CD4-positive, alpha-beta T cell (primary cell): ENCODE results near the gene IL17REL. TPM values are rescaled to one million over a fixed set of nuclear protein-coding genes. Genes with fewer than 3 reads are reported as not detected.

Experiments used
- ATAC-seq: fragments of 200-7000 bp; cut with Tn5 transposase; one replicate; pipeline ENCODE4 v1.10.0; 2022; ENCODE audit warnings: mild to moderate bottlenecking; ENCODE audit not compliant: poor library complexity
- CTCF ChIA-PET: fragments of 350-600 bp; sonication (Branson Sonifier 250); formaldehyde crosslinking; loops from one replicate; lab custom pipeline; 2021; ENCODE audit warnings: antibody characterized with exemption, inconsistent platforms; lab: Charles Lee
- POLR2A ChIA-PET: fragments of 350-600 bp; sonication (Branson Sonifier 250); formaldehyde crosslinking; loops from one replicate; lab custom pipeline; 2021; ENCODE audit warnings: antibody characterized with exemption, inconsistent platforms; lab: Charles Lee
- DNase-seq, 14 experiments: peaks; one replicate each; pipeline ENCODE4 v3.0.0-alpha.2; 2013 to 2020; ENCODE audit warnings: mixed read lengths in 2 of 14
- H3K27ac ChIP-seq, 2 donors: one replicate each; pipeline versions ENCODE4 v1.5.1 to v1.7.0; 2013; ENCODE audit warnings: low read length in 2 of 2, low read depth in 1 of 2, mild to moderate bottlenecking in 1 of 2
- H3K27me3 ChIP-seq, 2 experiments: 1 replicate in 1 of 2; 2 replicates in 1 of 2; pipeline versions ENCODE4 v1.6.1 to v1.7.0; 2013; ENCODE audit warnings: low read length in 2 of 2, control low read depth in 1 of 2, mild to moderate bottlenecking in 1 of 2, moderate library complexity in 1 of 2; ENCODE audit not compliant: insufficient read depth in 2 of 2, control insufficient read depth in 1 of 2
- H3K36me3 ChIP-seq: one replicate; pipeline ENCODE4 v1.6.1; 2013; ENCODE audit warnings: low read length, control low read depth; ENCODE audit not compliant: insufficient read depth
- H3K4me1 ChIP-seq: one replicate; pipeline ENCODE4 v1.6.1; 2013; ENCODE audit warnings: low read length, control low read depth; ENCODE audit not compliant: insufficient read depth
- H3K4me3 ChIP-seq: one replicate; pipeline ENCODE4 v1.5.1; 2013; ENCODE audit warnings: mild to moderate bottlenecking, low read length, moderate library complexity
- H3K9me3 ChIP-seq, 2 experiments: 1 replicate in 1 of 2; 2 replicates in 1 of 2; pipeline versions ENCODE4 v1.6.1 to v1.7.0; 2013; ENCODE audit warnings: low read length in 2 of 2, mild to moderate bottlenecking in 2 of 2, control low read depth in 1 of 2, moderate library complexity in 1 of 2; ENCODE audit not compliant: control insufficient read depth in 1 of 2, insufficient read depth in 1 of 2
- H3K27ac Mint-ChIP-seq: one replicate; pipeline ENCODE4 v1.8.0; 2020; ENCODE audit warnings: mixed read lengths
- H3K27me3 Mint-ChIP-seq: one replicate; pipeline ENCODE4 v1.8.0; 2021; ENCODE audit warnings: mixed read lengths
- H3K36me3 Mint-ChIP-seq: one replicate; pipeline ENCODE4 v1.8.0; 2021; ENCODE audit warnings: low read depth, mixed read lengths
- H3K4me1 Mint-ChIP-seq: one replicate; pipeline ENCODE4 v1.8.0; 2021; ENCODE audit warnings: low read depth, mixed read lengths
- H3K4me3 Mint-ChIP-seq: one replicate; pipeline ENCODE4 v1.8.0; 2020; ENCODE audit warnings: mild to moderate bottlenecking, mixed read lengths
- H3K9me3 Mint-ChIP-seq: one replicate; pipeline ENCODE4 v1.8.0; 2020; ENCODE audit warnings: mixed read lengths
- CTCF ChIP-seq: fragments of 200-600 bp; IDR thresholded peaks from one replicate; pipeline ENCODE4 v1.8.0; 2022; ENCODE audit warnings: antibody characterized with exemption, mild to moderate bottlenecking
- intact Hi-C, 2 experiments: fragments of 100-400 bp; cut with DNase I in 1 of 2; cut with micrococcal nuclease in 1 of 2; formaldehyde crosslinking; loops; one replicate each; pipeline versions ENCODE4 v1.15.1 to v1.9.0; 2023 to 2025; cut with DNase I, micrococcal nuclease
- total RNA-seq, 174 experiments: library from RNA in 2 of 174; stranded (reverse) in 2 of 174; gene quantifications; one replicate each; pipeline ENCODE4 v1.2.3 and lab custom pipeline; 2021 to 2026

The IL17REL gene
- total RNA-seq, 2 experiments from 2014 or later = not detected

- Histone ChIP-seq H3K9me3 (peaks cover 4 to 15% of the 10 kb centered on the region in 2 experiments), H3K4me3 (no peak overlapping the region), H3K4me1 (peaks cover 6% of the 10 kb centered on the region), H3K27ac (no peak overlapping the region), H3K27me3 (peaks cover 8 to 9% of the 10 kb centered on the region in 2 experiments), H3K36me3 (no peaks in the 10 kb centered on the region)
- no peak for DNase-seq
- CTCF ChIA-PET = no interaction called here
- Mint-ChIP-seq H3K4me1 (peaks cover 8% of the 10 kb centered on the region), H3K9me3 (no peaks in the 10 kb centered on the region), H3K4me3 (no peak overlapping the region), H3K27ac (no peak overlapping the region), H3K36me3 (no peaks in the 10 kb centered on the region), H3K27me3 (peaks cover 16% of the 10 kb centered on the region)
- intact Hi-C loops = loop anchor here in 1 of 2 experiments (10.0 kb wide), 1 partner anchor 55 kb away; no protein-coding TSS in a partner anchor
- TF ChIP-seq CTCF = no peak
- ATAC-seq = no peak
- POLR2A ChIA-PET = no interaction called here
Observed at GRCh38 chr22:50039669-50040443, 27.3 kb upstream of the IL17REL start.

GRCh38 chr22:50035976-50036724, 23.6 kb upstream of the IL17REL start:
- ChIA-PET POLR2A (no interaction called here), CTCF (no interaction called here)
- intact Hi-C loops = loop anchor here in 1 of 2 experiments (10.0 kb wide), 1 partner anchor 51 kb away; no protein-coding TSS in a partner anchor
- H3K4me3 Mint-ChIP-seq = no peak overlapping the region
- Histone ChIP-seq H3K27me3 (peaks cover 9 to 20% of the 10 kb centered on the region in 2 experiments), H3K4me3 (no peak overlapping the region), H3K4me1 (no peaks in the 10 kb centered on the region), H3K36me3 (no peaks in the 10 kb centered on the region), H3K27ac (no peak overlapping the region), H3K9me3 (peaks cover 4 to 15% of the 10 kb centered on the region in 2 experiments)
- no peaks in the 10 kb centered on the region for H3K9me3 Mint-ChIP-seq
- DNase-seq = no peak
- H3K4me1 Mint-ChIP-seq = no peaks in the 10 kb centered on the region
- TF ChIP-seq CTCF = no peak
- ATAC-seq = no peak
- H3K36me3 Mint-ChIP-seq = no peaks in the 10 kb centered on the region
- no peak overlapping the region for H3K27ac Mint-ChIP-seq
- H3K27me3 Mint-ChIP-seq = peaks cover 3% of the 10 kb centered on the region

GRCh38 chr22:50035131-50035881, 22.7 kb upstream of the IL17REL start:
- H3K4me3 ChIP-seq = no peak overlapping the region
- intact Hi-C loops = loop anchor here in 1 of 2 experiments (10.0 kb wide), 1 partner anchor 51 kb away; no protein-coding TSS in a partner anchor
- peaks cover 4% of the 10 kb centered on the region for H3K4me1 ChIP-seq
- DNase-seq = no peak
- CTCF ChIA-PET = no interaction called here
- no peak overlapping the region for H3K27ac ChIP-seq
- TF ChIP-seq CTCF = no peak
- peaks cover 9 to 23% of the 10 kb centered on the region in 2 experiments for H3K27me3 ChIP-seq
- ATAC-seq = no peak
- no peak overlapping the region for H3K27ac Mint-ChIP-seq
- no peaks in the 10 kb centered on the region for H3K4me1 Mint-ChIP-seq
- no peak overlapping the region for H3K4me3 Mint-ChIP-seq
- H3K9me3 Mint-ChIP-seq = no peaks in the 10 kb centered on the region
- H3K27me3 Mint-ChIP-seq = peaks cover 3% of the 10 kb centered on the region
- POLR2A ChIA-PET = interaction anchor here (0.7 kb wide), 1 partner anchor 220 kb away, joined by 3 read pairs; no protein-coding TSS in a partner anchor
- no peaks in the 10 kb centered on the region for H3K36me3 ChIP-seq
- H3K9me3 ChIP-seq = peaks cover 4 to 15% of the 10 kb centered on the region in 2 experiments
- H3K36me3 Mint-ChIP-seq = no peaks in the 10 kb centered on the region
